Liver (tissue), 3 donors: Measurements from ENCODE around the gene CASP9.
"Not testable (repeated sequence)": the region's sequence is repeated elsewhere in the genome, so short reads cannot be mapped to it uniquely, and the experiment has no call there.

Experiments used
- ATF3 ChIP-seq: IDR thresholded peaks from 2 replicates; pipeline ENCODE4 v1.6.1; 2016; ENCODE audit warnings: antibody characterized with exemption
- CTCF ChIP-seq: fragments of 150-350 bp; IDR thresholded peaks from 2 replicates; pipeline ENCODE4 v1.5.1; 2017; ENCODE audit warnings: improper control_type of control experiment, low read depth, low read length; ENCODE audit not compliant: missing input control
- EGR1 ChIP-seq, 2 donors: IDR thresholded peaks; 2 replicates each; pipeline ENCODE4 v1.6.1; 2016 to 2018; ENCODE audit warnings: antibody characterized with exemption in 2 of 2, low read depth in 2 of 2
- FOXA1 ChIP-seq: IDR thresholded peaks from 2 replicates; pipeline ENCODE4 v1.6.1; 2016; ENCODE audit warnings: antibody characterized with exemption
- HNF4A ChIP-seq, 2 donors: conservative IDR thresholded peaks; 2 replicates each; pipeline ENCODE4 v1.6.1; 2016; ENCODE audit warnings: antibody characterized with exemption in 2 of 2, mild to moderate bottlenecking in 2 of 2
- JUND ChIP-seq, 2 donors: IDR thresholded peaks; 2 replicates each; pipeline ENCODE4 v1.6.1; 2016; ENCODE audit warnings: antibody characterized with exemption in 2 of 2
- RAD21 ChIP-seq, 2 donors: IDR thresholded peaks; 2 replicates each; pipeline ENCODE4 v1.6.1; 2016; ENCODE audit warnings: antibody characterized with exemption in 2 of 2, mild to moderate bottlenecking in 2 of 2
- REST ChIP-seq: IDR thresholded peaks from 2 replicates; pipeline ENCODE4 v1.6.1; 2016; ENCODE audit warnings: antibody characterized with exemption, mild to moderate bottlenecking
- SP1 ChIP-seq: IDR thresholded peaks from 2 replicates; pipeline ENCODE4 v1.6.1; 2018; ENCODE audit warnings: antibody characterized with exemption, mild to moderate bottlenecking
- TAF1 ChIP-seq: conservative IDR thresholded peaks from 2 replicates; pipeline ENCODE4 v1.6.1; 2016; ENCODE audit warnings: antibody characterized with exemption, mild to moderate bottlenecking
- YY1 ChIP-seq: IDR thresholded peaks from 2 replicates; pipeline ENCODE4 v1.6.1; 2016; ENCODE audit warnings: antibody characterized with exemption, mild to moderate bottlenecking
- TF ChIP-seq, protein P1 (sequence below): IDR thresholded peaks from 2 replicates; pipeline ENCODE4 v1.6.1; 2016; ENCODE audit warnings: antibody characterized with exemption
- TF ChIP-seq, protein P2 (sequence below): IDR thresholded peaks from 2 replicates; pipeline ENCODE4 v1.6.1; 2016; ENCODE audit warnings: antibody characterized with exemption
- donor health status: healthy.
- donor health status: healthy.

DNA sequence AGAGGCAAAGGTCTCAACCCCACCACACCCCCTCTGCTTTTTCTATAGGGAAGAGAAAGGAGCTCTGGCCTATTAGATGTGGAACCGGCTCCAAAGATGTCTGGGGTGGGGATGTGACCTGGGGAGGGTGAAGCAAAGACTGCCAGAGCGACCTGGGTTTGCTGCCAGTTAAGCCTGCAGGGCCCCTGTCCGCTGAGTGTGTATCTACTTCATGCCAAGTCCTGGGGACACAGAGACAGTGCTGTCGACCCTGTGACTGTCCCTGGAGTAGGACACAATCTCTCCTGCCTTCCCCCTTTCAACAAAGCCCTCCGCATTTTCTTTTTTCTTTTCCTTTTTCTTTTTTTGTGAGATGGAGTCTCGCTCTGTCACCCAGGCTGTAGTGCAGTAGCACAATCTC lies 41.6 kb downstream of the CASP9 start:
- TF ChIP-seq TAF1; RAD21 (IDR thresholded peaks at IDR 0.05); CTCF; ATF3; JUND (IDR thresholded peaks at IDR 0.05); REST; YY1; HNF4A (conservative IDR thresholded peaks at IDR 0.05); EGR1 (IDR thresholded peaks at IDR 0.05; ENCODE audit: low read depth in 2 of 2); FOXA1; SP1: not testable (repeated sequence)
- TF ChIP-seq, protein P1, sequence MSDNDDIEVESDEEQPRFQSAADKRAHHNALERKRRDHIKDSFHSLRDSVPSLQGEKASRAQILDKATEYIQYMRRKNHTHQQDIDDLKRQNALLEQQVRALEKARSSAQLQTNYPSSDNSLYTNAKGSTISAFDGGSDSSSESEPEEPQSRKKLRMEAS, result not testable (repeated sequence)
- TF ChIP-seq, protein P2, sequence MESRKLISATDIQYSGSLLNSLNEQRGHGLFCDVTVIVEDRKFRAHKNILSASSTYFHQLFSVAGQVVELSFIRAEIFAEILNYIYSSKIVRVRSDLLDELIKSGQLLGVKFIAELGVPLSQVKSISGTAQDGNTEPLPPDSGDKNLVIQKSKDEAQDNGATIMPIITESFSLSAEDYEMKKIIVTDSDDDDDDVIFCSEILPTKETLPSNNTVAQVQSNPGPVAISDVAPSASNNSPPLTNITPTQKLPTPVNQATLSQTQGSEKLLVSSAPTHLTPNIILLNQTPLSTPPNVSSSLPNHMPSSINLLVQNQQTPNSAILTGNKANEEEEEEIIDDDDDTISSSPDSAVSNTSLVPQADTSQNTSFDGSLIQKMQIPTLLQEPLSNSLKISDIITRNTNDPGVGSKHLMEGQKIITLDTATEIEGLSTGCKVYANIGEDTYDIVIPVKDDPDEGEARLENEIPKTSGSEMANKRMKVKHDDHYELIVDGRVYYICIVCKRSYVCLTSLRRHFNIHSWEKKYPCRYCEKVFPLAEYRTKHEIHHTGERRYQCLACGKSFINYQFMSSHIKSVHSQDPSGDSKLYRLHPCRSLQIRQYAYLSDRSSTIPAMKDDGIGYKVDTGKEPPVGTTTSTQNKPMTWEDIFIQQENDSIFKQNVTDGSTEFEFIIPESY, result not testable (repeated sequence)
